Activated CD8-positive, alpha-beta memory T cell treated with anti-CD3 and anti-CD28 coated beads for 36 hours (primary cell): Measurements from ENCODE around the gene PSG2. TPM values are rescaled to one million over a fixed set of nuclear protein-coding genes. Genes with fewer than 3 reads are reported as not detected.
"Not testable (repeated sequence)": the region's sequence is repeated elsewhere in the genome, so short reads cannot be mapped to it uniquely, and the experiment has no call there.

Experiments used
- CTCF ChIA-PET: fragments of 350-600 bp; sonication (Branson Sonifier 250); formaldehyde crosslinking; loops from one replicate; lab custom pipeline; 2021; ENCODE audit warnings: antibody characterized with exemption; lab: Charles Lee
- POLR2A ChIA-PET: fragments of 350-600 bp; sonication (Branson Sonifier 250); formaldehyde crosslinking; loops from one replicate; lab custom pipeline; 2021; ENCODE audit warnings: antibody characterized with exemption; lab: Charles Lee
- total RNA-seq, 2 experiments: library from RNA; stranded (reverse); gene quantifications; one replicate each; pipeline ENCODE4 v1.2.3, GENCODE V29; 2021

PSG2 gene
- not detected for total RNA-seq

- POLR2A ChIA-PET, CTCF ChIA-PET: not testable (repeated sequence)
Measured at GRCh38 chr19:43082601-43083000, at the start of gene PSG2. PSG2 (minus strand) TSS chr19:43082701; CDS start chr19:43082569, 132 bp downstream.

DNA sequence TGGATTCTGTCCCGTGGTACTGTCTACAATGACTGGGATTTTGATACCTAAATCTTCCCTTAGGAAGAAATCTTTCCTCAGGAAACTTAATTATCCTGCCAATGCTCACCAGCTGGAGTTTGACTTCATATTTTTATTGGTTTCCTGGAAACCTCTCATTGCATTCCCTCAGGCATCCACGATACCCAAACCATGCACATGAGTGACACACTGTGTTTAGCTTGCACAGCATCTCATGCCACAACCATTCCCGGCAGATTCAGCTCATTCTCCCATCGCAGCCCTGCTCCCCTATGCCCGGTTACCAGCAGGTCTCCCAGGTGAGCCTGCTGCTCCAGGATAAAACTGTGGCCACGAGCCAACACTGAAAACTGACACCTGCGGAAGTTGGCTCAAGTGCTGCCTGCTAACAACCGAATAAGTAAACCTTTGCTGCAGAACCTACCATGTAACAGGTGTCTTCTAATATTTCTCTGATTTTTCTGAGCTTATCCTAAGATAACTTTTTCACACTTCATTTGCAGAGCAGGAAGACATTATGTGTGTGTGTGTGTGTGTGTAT lies 48.9 kb upstream of the PSG2 start:
- CTCF ChIA-PET, POLR2A ChIA-PET: not testable (repeated sequence)

DNA sequence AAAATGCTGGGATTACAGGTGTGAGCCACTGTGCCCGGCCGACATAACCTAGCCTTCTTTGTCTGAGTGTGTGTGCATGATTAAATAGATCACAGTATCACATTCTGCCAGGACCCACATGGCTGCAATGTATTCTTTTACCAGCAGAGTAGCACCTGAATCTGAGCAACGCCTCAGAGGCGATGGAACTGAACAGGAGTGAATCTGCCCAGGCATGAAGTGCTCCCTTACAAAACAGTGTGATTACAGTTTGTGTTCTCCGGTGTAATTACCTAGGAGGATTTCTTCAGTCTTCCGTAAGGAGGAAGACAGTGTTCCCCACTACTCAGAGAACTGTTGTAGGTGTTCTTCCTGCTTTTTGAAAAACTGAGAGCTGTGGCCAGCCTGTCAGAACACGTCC lies 46.7 kb upstream of the PSG2 start:
- POLR2A ChIA-PET, CTCF ChIA-PET: not testable (repeated sequence)

- POLR2A ChIA-PET, CTCF ChIA-PET: not testable (repeated sequence)
Measured at GRCh38 chr19:43127336-43127735, 44.8 kb upstream of the PSG2 start.

DNA sequence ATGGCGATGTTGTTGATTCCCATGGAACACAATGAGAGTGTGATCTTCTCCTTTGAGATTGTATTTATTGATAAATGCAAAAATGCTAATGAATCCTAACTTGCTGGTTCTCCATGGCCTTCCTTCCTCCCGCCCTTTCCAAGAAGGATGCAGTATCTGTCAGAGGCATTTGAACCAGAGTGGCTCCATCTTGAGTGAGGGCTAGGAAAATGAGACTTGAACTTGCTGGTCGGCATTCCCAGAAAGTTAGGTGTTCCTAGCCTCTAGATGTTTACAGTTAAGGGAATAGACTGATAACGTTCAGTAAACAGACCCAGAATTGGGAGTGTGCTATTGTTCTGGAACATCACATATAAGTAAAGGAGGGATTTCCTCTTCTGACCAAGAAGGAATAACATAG lies 44.2 kb upstream of the PSG2 start:
- ChIA-PET POLR2A (no interaction called here), CTCF (no interaction called here)

DNA sequence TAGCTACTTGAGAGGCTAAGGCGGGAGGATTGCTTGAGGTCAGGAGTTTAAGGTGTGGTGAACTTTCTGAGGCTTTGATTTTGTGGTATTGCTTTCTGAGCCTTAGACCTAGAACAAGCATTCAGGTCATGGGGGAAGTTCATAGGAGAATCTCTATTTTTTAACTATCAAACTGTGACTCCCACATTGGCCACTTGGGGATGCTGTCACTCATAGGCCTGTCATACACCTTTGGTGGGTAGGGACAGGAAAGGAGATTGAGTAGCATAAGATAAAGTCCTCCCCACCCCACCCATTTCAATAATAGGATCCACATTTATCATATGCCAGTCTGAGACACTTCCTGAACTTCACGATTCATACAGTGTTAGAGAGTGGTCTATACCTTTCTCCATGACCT lies 41.9 kb upstream of the PSG2 start:
- ChIA-PET POLR2A (no interaction called here), CTCF (no interaction called here)

DNA sequence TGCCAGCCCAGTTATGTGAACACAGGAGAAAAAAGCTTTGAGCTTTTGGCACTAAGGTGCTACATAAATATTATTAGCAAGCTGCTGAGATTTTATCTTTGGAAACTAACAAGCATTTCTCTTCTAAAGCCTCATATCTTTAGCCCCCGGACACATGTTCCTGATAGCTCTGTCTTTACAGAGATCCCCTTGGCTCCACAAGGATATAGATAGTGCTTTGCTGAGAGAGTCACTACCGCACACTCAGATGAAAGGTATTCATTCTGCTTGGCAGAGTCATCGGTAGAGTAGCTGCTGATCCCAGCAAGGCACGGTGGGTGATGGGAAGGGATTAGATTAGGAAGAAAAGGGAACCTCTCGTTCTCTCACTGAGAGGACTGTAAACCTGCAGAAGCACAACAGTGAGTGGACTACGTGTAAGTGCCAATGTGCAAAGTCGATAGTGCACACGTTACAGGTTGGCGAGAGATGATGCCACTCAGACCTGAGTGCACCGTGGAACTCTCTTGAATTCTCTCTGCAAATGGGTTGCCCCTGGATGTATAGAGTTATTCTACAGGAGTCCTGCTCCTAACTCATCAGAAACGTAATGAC lies 38.0 kb upstream of the PSG2 start:
- CTCF ChIA-PET, POLR2A ChIA-PET: not testable (repeated sequence)

DNA sequence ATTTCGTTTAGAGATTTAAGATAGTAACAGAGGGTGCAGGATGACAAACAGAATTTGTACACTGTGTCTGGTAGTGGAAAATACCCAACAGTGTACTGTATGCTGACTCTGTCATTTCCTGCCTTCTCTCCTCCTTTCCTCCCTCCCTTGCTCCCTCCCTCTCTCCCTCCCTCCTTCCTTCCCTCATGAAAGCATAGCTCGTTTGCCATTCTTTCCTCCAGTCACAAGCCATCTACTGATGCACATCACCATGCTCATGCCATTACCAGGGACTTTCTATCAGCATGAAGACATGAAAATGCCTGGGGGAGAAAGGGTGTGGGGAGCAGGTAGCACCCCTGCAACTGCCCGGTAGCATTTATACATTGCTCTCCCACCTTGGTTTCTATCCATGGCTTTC lies 37.0 kb upstream of the PSG2 start:
- CTCF ChIA-PET, POLR2A ChIA-PET: not testable (repeated sequence)

DNA sequence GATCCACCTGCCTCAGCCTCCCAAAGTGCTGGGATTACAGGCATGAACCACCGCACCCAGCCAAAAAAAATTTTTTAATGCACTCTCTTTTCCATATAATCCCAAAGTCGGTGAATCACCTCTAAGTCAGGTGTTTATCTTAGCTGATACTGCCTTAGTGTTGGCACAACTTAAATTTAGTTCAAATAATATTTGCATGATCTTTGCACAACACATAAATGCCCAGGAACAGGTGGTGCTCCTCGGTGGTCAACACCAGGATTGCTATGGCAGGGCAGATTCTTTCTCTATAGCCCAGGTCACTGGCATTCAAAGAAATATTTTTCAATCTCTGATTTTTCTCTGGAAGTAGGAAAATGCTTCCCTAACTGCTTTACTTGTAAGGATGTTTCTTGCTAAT lies 33.9 kb upstream of the PSG2 start:
- CTCF ChIA-PET, POLR2A ChIA-PET: not testable (repeated sequence)

DNA sequence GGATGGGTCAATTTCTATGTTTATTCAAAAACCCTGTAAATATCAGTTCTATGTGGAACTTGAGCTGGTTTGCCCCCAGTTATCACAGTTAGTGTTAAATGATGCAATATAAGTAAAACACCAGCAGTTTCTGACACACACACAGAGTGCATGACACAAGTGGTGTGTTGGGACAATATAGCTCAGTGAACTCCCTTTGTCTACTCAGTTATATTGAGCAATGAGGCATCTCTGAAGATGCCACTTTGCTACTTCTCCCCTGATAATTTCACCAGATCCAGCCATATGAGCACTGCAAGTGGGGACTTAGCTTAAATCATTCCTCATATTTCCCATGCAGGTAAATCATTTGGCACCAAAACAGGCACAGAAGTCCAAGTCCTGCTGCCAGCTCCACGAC lies 33.0 kb upstream of the PSG2 start:
- POLR2A ChIA-PET, CTCF ChIA-PET: not testable (repeated sequence)

DNA sequence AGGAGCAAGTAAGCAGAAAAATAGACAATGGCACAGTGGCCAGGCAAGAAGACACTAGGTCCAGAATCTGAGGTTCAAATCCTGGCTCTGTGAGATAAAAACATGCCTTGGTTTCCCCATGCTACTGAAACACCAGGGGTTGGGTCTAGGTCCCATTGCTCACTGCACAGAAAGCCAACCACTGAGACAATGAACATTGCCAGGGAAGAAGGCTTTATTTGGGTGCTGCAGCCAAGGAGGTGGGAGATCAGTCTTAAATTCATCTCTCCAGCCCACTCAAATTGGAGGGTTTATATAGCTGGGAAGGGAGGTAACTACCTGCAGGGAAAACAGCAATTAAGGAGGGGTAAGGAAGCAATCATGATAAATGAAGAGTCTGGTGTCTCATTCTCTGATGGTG lies 32.6 kb upstream of the PSG2 start:
- CTCF ChIA-PET, POLR2A ChIA-PET: not testable (repeated sequence)

DNA sequence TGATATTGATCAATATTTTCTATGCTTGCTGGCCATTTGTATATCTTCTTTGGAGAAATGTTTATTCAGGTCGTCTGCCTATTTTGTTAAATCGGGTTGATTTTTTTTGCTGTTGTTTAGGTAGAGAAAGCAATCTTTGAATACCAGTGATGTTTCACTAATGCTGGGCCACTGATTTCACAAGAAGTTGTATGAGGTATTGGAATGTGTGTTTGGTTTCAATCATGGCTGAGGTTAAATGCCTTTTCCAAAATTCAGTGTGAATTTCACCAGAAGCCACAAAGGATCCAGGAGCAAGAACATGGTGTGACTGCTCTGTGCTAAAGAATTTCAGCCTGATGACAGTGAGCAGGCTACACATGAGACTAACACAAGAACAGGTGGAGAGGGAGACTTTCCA lies 32.1 kb upstream of the PSG2 start:
- POLR2A ChIA-PET, CTCF ChIA-PET: not testable (repeated sequence)

- POLR2A ChIA-PET, CTCF ChIA-PET: not testable (repeated sequence)
Measured at GRCh38 chr19:43107401-43107800, 24.9 kb upstream of the PSG2 start.

DNA sequence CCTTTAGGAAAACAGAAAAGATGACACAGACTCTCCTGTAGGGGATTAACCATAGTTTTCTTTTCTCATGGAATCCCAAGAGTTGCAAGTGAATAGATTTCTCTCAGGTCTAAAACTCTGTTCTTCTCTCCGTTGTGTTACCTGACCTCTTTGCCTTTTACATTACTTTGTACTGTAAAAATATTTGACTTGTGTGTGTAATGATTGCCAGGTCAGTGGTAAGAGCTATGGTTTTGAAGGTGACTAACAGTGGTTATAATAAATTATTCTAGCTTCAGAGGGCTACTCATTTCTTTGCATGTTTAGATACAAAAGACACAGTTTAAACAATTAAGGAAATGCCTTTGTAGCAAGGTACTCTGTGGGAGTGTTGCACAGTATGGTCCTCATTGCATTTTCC lies 23.0 kb upstream of the PSG2 start:
- CTCF ChIA-PET: no interaction called here
- POLR2A ChIA-PET: no interaction called here

GRCh38 chr19:43104215-43104850 lies 21.8 kb upstream of the PSG2 start:
- POLR2A ChIA-PET, CTCF ChIA-PET: not testable (repeated sequence)

DNA sequence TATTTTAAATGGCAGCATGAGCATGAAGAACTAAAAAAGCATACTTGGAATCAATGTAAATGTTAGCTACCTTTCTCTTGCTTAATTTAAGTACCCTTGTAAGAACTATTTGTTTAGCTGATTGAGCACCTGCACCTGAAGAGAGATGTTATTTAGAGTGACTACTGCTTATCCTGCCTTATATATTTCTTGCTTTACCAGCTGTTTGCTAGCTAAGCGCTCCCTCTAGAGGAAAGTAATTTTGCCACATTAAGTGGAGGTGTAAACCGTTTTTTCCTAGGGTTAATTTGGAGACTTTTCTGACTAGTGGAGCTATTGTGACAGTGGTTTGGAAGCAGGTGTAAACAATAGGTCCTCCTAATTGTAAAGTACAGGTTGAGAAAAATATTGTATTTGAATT lies 19.4 kb upstream of the PSG2 start:
- POLR2A ChIA-PET: no interaction called here
- CTCF ChIA-PET: no interaction called here

DNA sequence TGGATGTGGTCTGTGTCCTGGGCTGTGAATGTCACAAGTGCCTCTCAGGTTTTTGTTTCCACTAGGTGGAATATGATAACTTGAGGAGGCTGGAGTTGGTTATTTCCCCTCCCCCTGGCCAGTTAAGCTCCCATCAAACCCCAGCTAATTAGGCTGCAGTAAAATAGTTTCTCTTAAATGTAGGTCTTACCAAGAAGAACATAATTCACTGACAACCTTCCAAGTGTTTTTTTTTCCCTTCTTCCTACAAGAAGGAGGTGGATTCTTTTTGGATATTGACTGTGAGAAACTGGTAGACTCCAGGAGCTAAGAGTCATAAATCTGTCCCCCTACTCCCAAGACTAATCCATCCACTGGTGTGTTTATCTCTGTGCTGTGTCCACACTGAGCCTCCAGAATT lies 15.9 kb upstream of the PSG2 start:
- CTCF ChIA-PET, POLR2A ChIA-PET: not testable (repeated sequence)

- POLR2A ChIA-PET, CTCF ChIA-PET: not testable (repeated sequence)
Measured at GRCh38 chr19:43087702-43088340, 5.3 kb upstream of the PSG2 start.

- POLR2A ChIA-PET: not testable (repeated sequence)
- CTCF ChIA-PET: interaction anchor here (0.5 kb wide), 1 partner anchor 133 kb away, joined by 3 read pairs; no protein-coding TSS in a partner anchor
Measured at GRCh38 chr19:43085796-43086530, 3.5 kb upstream of the PSG2 start.

DNA sequence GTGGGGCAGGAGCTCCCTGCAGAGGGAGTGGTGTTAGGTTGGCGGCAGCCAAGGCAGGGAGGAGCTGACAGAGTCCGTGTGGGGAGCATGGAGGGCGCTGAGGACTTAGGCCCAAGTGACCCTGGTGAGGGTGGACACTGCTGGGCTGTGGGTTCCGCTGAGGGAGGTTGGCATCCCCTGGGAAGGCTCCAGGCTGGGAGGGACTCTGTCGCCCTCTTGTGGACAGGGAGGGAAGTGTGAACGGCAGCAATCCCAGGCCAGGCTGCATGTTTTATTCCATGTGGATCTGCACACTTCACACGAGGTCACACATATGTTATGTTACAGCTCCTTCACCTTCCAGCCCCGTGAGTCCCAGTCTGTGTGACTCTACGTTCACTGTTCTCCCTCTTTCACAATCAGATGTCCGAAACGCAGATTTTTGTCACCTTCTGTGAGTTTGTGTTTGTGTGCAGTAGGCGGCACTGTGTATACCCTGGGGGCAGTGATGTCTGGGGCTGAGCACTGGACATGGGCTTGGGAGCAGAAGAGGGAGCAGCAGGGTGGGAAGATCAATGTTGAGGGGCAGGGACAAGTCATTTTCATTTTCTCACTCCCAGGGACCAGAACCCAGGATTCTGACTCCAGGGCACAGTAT lies 1.8 kb upstream of the PSG2 start:
- POLR2A ChIA-PET, CTCF ChIA-PET: not testable (repeated sequence)
